ENCODE results near the gene SBF2. TPM values are rescaled to one million over a fixed set of nuclear protein-coding genes. Genes with fewer than 3 reads are reported as not detected.

SBF2 gene
- total and polyA plus RNA-seq, 11 donors, result 10.4 to 33.9 (median 20.9) TPM

- peaks cover 0 to 9% (median 0%) of the 10 kb centered on the region in 12 donors for H3K4me1 ChIP-seq
- no peaks in the 10 kb centered on the region for H3K36me3 ChIP-seq
- no peak for TF ChIP-seq POLR2A (IDR thresholded peaks at IDR 0.05)
- no peak for TF ChIP-seq CTCF (IDR thresholded peaks at IDR 0.05)
- no peak overlapping the region for H3K27ac ChIP-seq
- WGBS, 4 donors, result 83 to 93% (median 89%) methylated on average over 1 of the region's 1 CpG
- peaks cover 0 to 37% (median 15%) of the 10 kb centered on the region in 12 donors for H3K9me3 ChIP-seq
- intact Hi-C loops (cut with DNase I), result no loop called here
- DNase-seq (no peak), ATAC-seq (no peak)
- no peaks in the 10 kb centered on the region for H3K27me3 ChIP-seq
- H3K4me3 ChIP-seq, result no peak overlapping the region
These were observed 92.7 kb downstream of the SBF2 start for GRCh38 chr11:10201343-10201742.

- Histone ChIP-seq H3K9me3 (peaks cover 0 to 11% (median 2%) of the 10 kb centered on the region in 12 donors), H3K36me3 (peaks cover 0 to 9% (median 0%) of the 10 kb centered on the region in 9 donors), H3K27ac (no peak overlapping the region), H3K4me1 (peaks cover 0 to 3% (median 0%) of the 10 kb centered on the region in 12 donors), H3K27me3 (no peaks in the 10 kb centered on the region), H3K4me3 (no peak overlapping the region)
- 97 to 99% (median 98%) methylated on average over 2 of the region's 2 CpGs for WGBS, 4 donors
- no peak for TF ChIP-seq CTCF (IDR thresholded peaks at IDR 0.05)
- TF ChIP-seq POLR2A (IDR thresholded peaks at IDR 0.05), result no peak
- DNase-seq, result no peak
- no peak for ATAC-seq
- intact Hi-C loops (cut with DNase I), result no loop called here
These were observed 96.9 kb downstream of the SBF2 start for GRCh38 chr11:10197091-10197490.

GRCh38 chr11:10192036-10192435, 102.0 kb downstream of the SBF2 start:
- 95 to 97% (median 97%) methylated on average over 2 of the region's 2 CpGs for WGBS, 4 donors
- Histone ChIP-seq H3K36me3 (peaks cover 0 to 9% (median 0%) of the 10 kb centered on the region in 9 donors), H3K4me1 (peaks cover 0 to 4% (median 0%) of the 10 kb centered on the region in 12 donors), H3K27me3 (no peaks in the 10 kb centered on the region), H3K4me3 (no peak overlapping the region), H3K9me3 (no peaks in the 10 kb centered on the region), H3K27ac (no peak overlapping the region)
- intact Hi-C loops (cut with DNase I), result no loop called here
- TF ChIP-seq POLR2A (IDR thresholded peaks at IDR 0.05), result no peak
- no peak for TF ChIP-seq CTCF (IDR thresholded peaks at IDR 0.05)
- no peak for DNase-seq
- no peak for ATAC-seq

- TF ChIP-seq POLR2A (IDR thresholded peaks at IDR 0.05), result no peak
- peak in 5 of 12 donors; percentile 8 to 37 (median 21) for TF ChIP-seq CTCF (IDR thresholded peaks at IDR 0.05)
- Histone ChIP-seq H3K9me3 (peaks cover 0 to 2% (median 0%) of the 10 kb centered on the region in 12 donors), H3K36me3 (no peaks in the 10 kb centered on the region), H3K4me3 (no peak overlapping the region), H3K27ac (no peak overlapping the region), H3K27me3 (no peaks in the 10 kb centered on the region), H3K4me1 (peaks cover 0 to 5% (median 0%) of the 10 kb centered on the region in 12 donors)
- ATAC-seq (no peak), DNase-seq (no peak)
- intact Hi-C loops (cut with DNase I), result no loop called here
- WGBS, 4 donors, result 97% methylated on average over 3 of the region's 3 CpGs
These were observed 112.2 kb downstream of the SBF2 start for GRCh38 chr11:10181811-10182210.
